Skin of body (tissue), 2 donors: ENCODE results near the gene MRPL55. TPM values are rescaled to one million over a fixed set of nuclear protein-coding genes. Genes with fewer than 3 reads are reported as not detected.

Experiments used
- DNase-seq: peaks from one replicate; lab custom pipeline; 2025; lab: John Stamatoyannopoulos, UW
- total RNA-seq: library from RNA; depleted of rRNA; stranded (reverse); fragments of >200 nt; gene quantifications from one replicate; pipeline ENCODE4 v1.2.3, GENCODE V29; 2014

The MRPL55 gene
- total RNA-seq, 1 donor from 2014 or later = 30.7 TPM

- no peak for DNase-seq
Observed at GRCh38 chr1:228072658-228073043, 36.4 kb downstream of the MRPL55 start.

- no peak for DNase-seq
Observed at GRCh38 chr1:228071839-228072657, 37.1 kb downstream of the MRPL55 start.

GRCh38 chr1:228070851-228071250 lies 38.2 kb downstream of the MRPL55 start:
- DNase-seq = no peak

GRCh38 chr1:228070173-228070572 lies 38.9 kb downstream of the MRPL55 start:
- DNase-seq = no peak

GRCh38 chr1:228068359-228068758 lies 40.7 kb downstream of the MRPL55 start:
- DNase-seq = no peak

- no peak for DNase-seq
Observed at GRCh38 chr1:228066891-228067654, 42.0 kb downstream of the MRPL55 start.

- no peak for DNase-seq
Observed at GRCh38 chr1:228066416-228066815, 42.7 kb downstream of the MRPL55 start.

GRCh38 chr1:228065543-228066347 lies 43.4 kb downstream of the MRPL55 start:
- DNase-seq = no peak

- no peak for DNase-seq
Observed at GRCh38 chr1:228064741-228065542, 44.2 kb downstream of the MRPL55 start.

GRCh38 chr1:228064296-228064695 lies 44.8 kb downstream of the MRPL55 start:
- no peak for DNase-seq

GRCh38 chr1:228063251-228064191 lies 45.6 kb downstream of the MRPL55 start:
- no peak for DNase-seq

GRCh38 chr1:228062812-228063211 lies 46.3 kb downstream of the MRPL55 start:
- no peak for DNase-seq

GRCh38 chr1:228062085-228062791 lies 46.9 kb downstream of the MRPL55 start:
- no peak for DNase-seq

- no peak for DNase-seq
Observed at GRCh38 chr1:228061411-228062084, 47.6 kb downstream of the MRPL55 start.

- DNase-seq = no peak
Observed at GRCh38 chr1:228060458-228061190, 48.5 kb downstream of the MRPL55 start.

GRCh38 chr1:228059634-228060457 lies 49.3 kb downstream of the MRPL55 start:
- no peak for DNase-seq
